ENCODE results near the gene COPG1. TPM values are rescaled to one million over a fixed set of nuclear protein-coding genes. Genes with fewer than 3 reads are reported as not detected.

COPG1 gene
- total and polyA plus RNA-seq, 2 of the 13 experiments (the other 11 are each of a cell fraction or from before 2014, with no cell fraction given) = 98.6 to 166 TPM

DNA sequence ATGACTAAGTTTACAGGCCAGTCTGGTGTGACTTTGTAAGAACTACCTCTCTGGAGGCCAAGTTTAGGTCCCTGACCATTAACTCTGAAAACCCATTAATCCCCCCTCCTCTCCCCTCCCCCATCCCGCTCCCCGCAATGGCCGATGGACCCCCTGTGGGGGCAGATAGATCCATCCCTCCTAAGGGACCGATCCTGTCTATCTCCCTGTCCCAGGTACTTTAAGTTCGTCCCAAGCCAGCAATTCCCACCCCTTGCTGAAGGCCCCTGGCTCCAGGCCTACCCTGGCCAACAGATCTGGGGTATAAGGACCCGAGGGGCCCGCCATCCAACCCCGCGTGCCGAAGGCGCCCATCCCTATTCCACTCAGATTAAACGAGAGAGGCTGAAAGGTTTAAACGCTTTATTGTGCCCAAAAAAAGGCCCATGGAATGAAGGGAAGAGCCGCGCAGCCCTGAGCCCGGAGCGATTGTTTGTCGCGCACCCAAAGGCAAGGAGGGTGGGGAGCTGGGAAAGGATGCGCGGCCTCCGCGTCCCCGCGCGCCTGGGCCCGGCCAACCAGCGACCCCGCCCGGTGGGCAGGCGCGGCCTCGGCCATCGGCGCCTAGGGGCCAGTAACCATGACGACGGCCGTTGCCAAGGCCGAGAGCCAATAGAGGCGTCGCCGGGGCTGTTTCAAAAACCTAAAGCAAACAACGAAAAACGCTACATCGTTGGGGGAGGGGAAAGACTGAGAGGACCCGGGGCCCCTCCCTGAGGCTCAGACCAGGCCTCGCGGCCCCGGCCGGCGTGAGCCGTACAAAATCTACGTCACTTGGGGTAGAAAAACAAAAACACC lies 65.2 kb downstream of the COPG1 start (continued):
- TF ChIP-seq KDM3A (CRISPR knock-in tag; IDR thresholded peaks at IDR 0.05; ENCODE audit: low read depth) = no peak
- no peak for TF ChIP-seq ZNF879 (CRISPR knock-in tag; IDR thresholded peaks at IDR 0.05)
- TF ChIP-seq GABPA (IDR thresholded peaks at IDR 0.05; ENCODE audit: low read depth, low read length) = no peak
- no peak for TF ChIP-seq GABPA (CRISPR knock-in tag; IDR thresholded peaks at IDR 0.05; ENCODE audit: low read depth)
- TF ChIP-seq GATA4 (IDR thresholded peaks at IDR 0.05; ENCODE audit: borderline replicate concordance, low read depth) = no peak
- TF ChIP-seq NFE2 (CRISPR knock-in tag; IDR thresholded peaks at IDR 0.05) = no peak
- no peak for TF ChIP-seq ZSCAN30 (CRISPR knock-in tag; IDR thresholded peaks at IDR 0.05)
- TF ChIP-seq ZBED4 (CRISPR knock-in tag; IDR thresholded peaks at IDR 0.05; ENCODE audit: borderline replicate concordance) = peak; percentile 19; the same call in 1 of the 2 replicates
- TF ChIP-seq, protein P1, sequence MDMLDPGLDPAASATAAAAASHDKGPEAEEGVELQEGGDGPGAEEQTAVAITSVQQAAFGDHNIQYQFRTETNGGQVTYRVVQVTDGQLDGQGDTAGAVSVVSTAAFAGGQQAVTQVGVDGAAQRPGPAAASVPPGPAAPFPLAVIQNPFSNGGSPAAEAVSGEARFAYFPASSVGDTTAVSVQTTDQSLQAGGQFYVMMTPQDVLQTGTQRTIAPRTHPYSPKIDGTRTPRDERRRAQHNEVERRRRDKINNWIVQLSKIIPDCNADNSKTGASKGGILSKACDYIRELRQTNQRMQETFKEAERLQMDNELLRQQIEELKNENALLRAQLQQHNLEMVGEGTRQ (IDR thresholded peaks at IDR 0.05; ENCODE audit: low read depth, low read length) = no peak
- TF ChIP-seq, protein P1 (CRISPR knock-in tag; IDR thresholded peaks at IDR 0.05; ENCODE audit: borderline replicate concordance) = no peak
- TF ChIP-seq MEIS2 (CRISPR knock-in tag; IDR thresholded peaks at IDR 0.05) = no peak
- no peak for TF ChIP-seq SNRNP70 (IDR thresholded peaks at IDR 0.05; ENCODE audit: low read depth, low read length)
- no peak for TF ChIP-seq ZNF558 (CRISPR knock-in tag; IDR thresholded peaks at IDR 0.05; ENCODE audit: borderline replicate concordance)
- no peak for TF ChIP-seq ZNF207 (IDR thresholded peaks at IDR 0.05; ENCODE audit: borderline replicate concordance)
- no peak for TF ChIP-seq ZNF335 (CRISPR knock-in tag; IDR thresholded peaks at IDR 0.05)
- TF ChIP-seq ZNF331 (CRISPR knock-in tag; IDR thresholded peaks at IDR 0.05) = 0 out of 2 replicates have a peak, but pooled peaks have one; percentile 19
- TF ChIP-seq, protein P2, sequence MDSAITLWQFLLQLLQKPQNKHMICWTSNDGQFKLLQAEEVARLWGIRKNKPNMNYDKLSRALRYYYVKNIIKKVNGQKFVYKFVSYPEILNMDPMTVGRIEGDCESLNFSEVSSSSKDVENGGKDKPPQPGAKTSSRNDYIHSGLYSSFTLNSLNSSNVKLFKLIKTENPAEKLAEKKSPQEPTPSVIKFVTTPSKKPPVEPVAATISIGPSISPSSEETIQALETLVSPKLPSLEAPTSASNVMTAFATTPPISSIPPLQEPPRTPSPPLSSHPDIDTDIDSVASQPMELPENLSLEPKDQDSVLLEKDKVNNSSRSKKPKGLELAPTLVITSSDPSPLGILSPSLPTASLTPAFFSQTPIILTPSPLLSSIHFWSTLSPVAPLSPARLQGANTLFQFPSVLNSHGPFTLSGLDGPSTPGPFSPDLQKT (CRISPR knock-in tag; IDR thresholded peaks at IDR 0.05; ENCODE audit: borderline replicate concordance) = no peak
- peak; percentile 96 for TF ChIP-seq RFX1 (IDR thresholded peaks at IDR 0.05)
- no peak for TF ChIP-seq ZNF720 (CRISPR knock-in tag; IDR thresholded peaks at IDR 0.05)
- peak; percentile 96 for TF ChIP-seq MXI1 (IDR thresholded peaks at IDR 0.05; ENCODE audit: borderline replicate concordance, low read depth, low read length)
- TF ChIP-seq, protein P3, sequence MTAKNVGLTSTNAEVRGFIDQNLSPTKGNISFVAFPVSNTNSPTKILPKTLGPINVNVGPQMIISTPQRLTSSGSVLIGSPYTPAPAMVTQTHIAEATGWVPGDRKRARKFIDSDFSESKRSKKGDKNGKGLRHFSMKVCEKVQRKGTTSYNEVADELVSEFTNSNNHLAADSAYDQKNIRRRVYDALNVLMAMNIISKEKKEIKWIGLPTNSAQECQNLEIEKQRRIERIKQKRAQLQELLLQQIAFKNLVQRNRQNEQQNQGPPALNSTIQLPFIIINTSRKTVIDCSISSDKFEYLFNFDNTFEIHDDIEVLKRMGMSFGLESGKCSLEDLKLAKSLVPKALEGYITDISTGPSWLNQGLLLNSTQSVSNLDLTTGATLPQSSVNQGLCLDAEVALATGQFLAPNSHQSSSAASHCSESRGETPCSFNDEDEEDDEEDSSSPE (CRISPR knock-in tag; IDR thresholded peaks at IDR 0.05) = peak; percentile 77
- no peak; the same call in 1 of the 2 replicates for TF ChIP-seq MXD4 (CRISPR knock-in tag; IDR thresholded peaks at IDR 0.05)
- TF ChIP-seq ZNF549 (CRISPR knock-in tag; IDR thresholded peaks at IDR 0.05) = no peak
